ENCODE measurements around the gene FLRT2.

The FLRT2 gene

DNA sequence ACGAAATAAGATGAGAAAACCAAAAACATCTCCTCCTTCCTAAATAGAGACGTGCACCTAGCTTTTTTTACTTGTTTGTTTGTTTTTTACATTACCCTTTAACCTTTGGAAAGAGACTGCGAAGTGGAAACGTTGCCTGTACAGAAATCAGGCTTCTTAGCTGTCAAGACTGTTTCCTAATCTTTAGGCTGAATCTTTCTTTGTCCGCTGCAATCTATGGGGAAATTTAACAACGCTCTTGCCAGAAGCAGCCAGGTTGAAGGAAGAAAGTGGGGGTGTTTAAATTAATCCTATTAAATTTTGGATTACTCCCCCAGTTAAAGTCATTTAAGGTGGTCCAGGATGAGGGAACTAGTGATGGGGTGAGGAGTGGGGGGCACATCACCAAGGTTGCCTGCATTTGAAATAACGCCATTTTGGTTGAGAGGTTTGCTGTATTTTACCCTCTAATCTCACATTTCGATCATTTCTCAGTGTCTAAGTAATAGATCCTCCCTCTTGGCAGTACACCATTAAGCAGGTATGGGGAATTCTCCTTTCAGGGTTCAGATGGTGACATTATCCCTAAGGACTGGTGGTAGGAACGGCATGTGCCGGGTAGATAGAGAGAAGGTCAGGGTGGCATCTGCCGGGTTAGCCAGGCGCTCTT, 2.6 kb downstream of the FLRT2 start:
- Histone ChIP-seq H3K79me2 (ENCODE audit: control insufficient read depth, low read length) (no peaks in the 10 kb centered on the region), H3K4me1 (ENCODE audit: control insufficient read depth, low read length) (no peaks in the 10 kb centered on the region), H4K20me1 (ENCODE audit: control insufficient read depth, insufficient read depth, low read depth, low read length) (no peaks in the 10 kb centered on the region), H3K9me3 (ENCODE audit: control insufficient read depth, insufficient read depth, low read length) (peaks cover 24% of the 10 kb centered on the region; the same call in 1 of the 2 replicates), H3K27me3 (ENCODE audit: control insufficient read depth, low read length) (no peaks in the 10 kb centered on the region), H3K9me2 (replicated peaks; ENCODE audit: control insufficient read depth, low read length) (no peaks in the 10 kb centered on the region), H3K4me3 (ENCODE audit: low read length) (no peak overlapping the region), H3K36me3 (ENCODE audit: control insufficient read depth, low read length) (no peaks in the 10 kb centered on the region), H3K4me2 (ENCODE audit: low read length) (no peak overlapping the region), H3K27ac (ENCODE audit: low read depth, low read length) (no peak overlapping the region), H3F3A (ENCODE audit: control insufficient read depth, insufficient read depth) (no peaks in the 10 kb centered on the region)
- no peak for TF ChIP-seq EZH2phosphoT487 (IDR thresholded peaks at IDR 0.05; ENCODE audit: borderline replicate concordance, low read length)
- TF ChIP-seq, protein P1, sequence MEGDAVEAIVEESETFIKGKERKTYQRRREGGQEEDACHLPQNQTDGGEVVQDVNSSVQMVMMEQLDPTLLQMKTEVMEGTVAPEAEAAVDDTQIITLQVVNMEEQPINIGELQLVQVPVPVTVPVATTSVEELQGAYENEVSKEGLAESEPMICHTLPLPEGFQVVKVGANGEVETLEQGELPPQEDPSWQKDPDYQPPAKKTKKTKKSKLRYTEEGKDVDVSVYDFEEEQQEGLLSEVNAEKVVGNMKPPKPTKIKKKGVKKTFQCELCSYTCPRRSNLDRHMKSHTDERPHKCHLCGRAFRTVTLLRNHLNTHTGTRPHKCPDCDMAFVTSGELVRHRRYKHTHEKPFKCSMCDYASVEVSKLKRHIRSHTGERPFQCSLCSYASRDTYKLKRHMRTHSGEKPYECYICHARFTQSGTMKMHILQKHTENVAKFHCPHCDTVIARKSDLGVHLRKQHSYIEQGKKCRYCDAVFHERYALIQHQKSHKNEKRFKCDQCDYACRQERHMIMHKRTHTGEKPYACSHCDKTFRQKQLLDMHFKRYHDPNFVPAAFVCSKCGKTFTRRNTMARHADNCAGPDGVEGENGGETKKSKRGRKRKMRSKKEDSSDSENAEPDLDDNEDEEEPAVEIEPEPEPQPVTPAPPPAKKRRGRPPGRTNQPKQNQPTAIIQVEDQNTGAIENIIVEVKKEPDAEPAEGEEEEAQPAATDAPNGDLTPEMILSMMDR (IDR thresholded peaks at IDR 0.05; ENCODE audit: low read depth, low read length, poor library complexity, severe bottlenecking) = no peak

DNA sequence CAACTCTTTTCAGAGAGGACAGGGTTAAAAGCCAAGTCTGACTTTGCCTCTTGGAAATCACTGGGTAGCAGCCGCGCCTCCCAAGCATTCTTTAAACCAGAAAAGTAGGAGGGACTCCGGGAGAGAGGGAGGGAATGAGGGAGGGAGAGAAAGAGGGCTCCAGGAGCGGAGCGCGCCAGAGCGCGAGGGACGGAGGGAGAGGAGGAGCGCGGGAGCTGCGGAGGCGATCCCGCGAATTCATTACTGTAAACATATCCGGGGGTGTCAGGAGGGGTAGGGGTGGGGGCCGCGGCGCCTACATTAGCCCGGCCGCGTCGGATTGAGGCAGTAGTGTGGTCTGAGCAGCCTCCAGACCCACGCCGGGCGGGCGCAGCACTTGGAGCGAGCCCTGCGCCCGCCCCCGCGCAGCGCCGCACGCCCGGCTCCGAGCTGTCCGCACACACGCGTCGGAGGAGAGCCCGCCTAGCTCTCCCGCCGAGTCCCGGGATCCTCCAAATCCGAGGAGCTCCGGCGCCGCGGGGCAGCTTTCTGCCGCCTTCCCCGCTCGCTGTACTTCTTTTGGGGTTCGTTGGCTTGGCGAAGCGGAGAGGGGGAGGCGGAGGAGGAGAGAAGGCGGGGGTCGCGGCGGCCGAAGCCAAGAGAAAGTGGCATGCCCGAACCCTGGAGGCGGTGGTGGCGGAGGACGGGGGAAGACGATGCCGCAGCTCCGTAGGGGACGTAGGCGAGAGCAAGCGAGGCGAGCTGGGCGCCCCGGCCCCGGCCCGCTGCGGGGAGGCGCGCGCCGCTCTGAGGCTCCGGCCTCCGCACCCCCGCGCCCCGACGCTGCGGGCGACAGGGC, 3.3 kb downstream of the FLRT2 start:
- no peak overlapping the region for H3K27ac ChIP-seq (ENCODE audit: low read depth, low read length)
- no peak overlapping the region for H3K4me2 ChIP-seq (ENCODE audit: low read length)
- no peaks in the 10 kb centered on the region for H3K27me3 ChIP-seq (ENCODE audit: control insufficient read depth, low read length)
- H3K79me2 ChIP-seq (ENCODE audit: control insufficient read depth, low read length) = no peaks in the 10 kb centered on the region
- TF ChIP-seq EZH2phosphoT487 (IDR thresholded peaks at IDR 0.05; ENCODE audit: borderline replicate concordance, low read length) = no peak
- TF ChIP-seq, protein P1 (IDR thresholded peaks at IDR 0.05; ENCODE audit: low read depth, low read length, poor library complexity, severe bottlenecking) = no peak
- peaks cover 24% of the 10 kb centered on the region; the same call in 1 of the 2 replicates for H3K9me3 ChIP-seq (ENCODE audit: control insufficient read depth, insufficient read depth, low read length)
- no peak overlapping the region for H3K4me3 ChIP-seq (ENCODE audit: low read length)
- no peaks in the 10 kb centered on the region for H3K9me2 ChIP-seq (replicated peaks; ENCODE audit: control insufficient read depth, low read length)
- no peaks in the 10 kb centered on the region for H3K4me1 ChIP-seq (ENCODE audit: control insufficient read depth, low read length)
- H3K36me3 ChIP-seq (ENCODE audit: control insufficient read depth, low read length) = no peaks in the 10 kb centered on the region
- H4K20me1 ChIP-seq (ENCODE audit: control insufficient read depth, insufficient read depth, low read depth, low read length) = no peaks in the 10 kb centered on the region
- H3F3A ChIP-seq (ENCODE audit: control insufficient read depth, insufficient read depth) = no peaks in the 10 kb centered on the region

DNA sequence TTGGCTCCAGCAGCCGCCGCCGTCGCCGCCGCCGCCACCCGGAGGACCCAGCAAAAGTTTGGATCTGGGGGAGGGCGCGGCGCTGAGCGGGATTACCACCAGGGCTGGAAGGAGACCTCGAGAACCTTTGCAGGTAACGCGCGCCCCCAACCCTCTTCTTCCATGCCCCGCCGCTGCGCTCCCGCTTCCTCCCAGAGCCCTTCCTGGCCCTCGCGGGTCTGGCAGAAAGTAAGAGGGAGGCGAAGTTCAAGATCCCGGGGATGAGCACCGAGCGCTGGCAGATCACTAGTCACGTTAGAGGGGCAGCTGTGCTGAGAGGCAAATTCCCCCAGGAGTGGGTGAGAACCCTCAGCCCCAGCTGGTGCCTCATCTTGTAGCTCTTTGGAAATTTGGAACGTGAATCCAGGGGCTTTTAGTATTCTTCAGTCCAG, 3.9 kb downstream of the FLRT2 start:
- H3K27me3 ChIP-seq (ENCODE audit: control insufficient read depth, low read length) = no peaks in the 10 kb centered on the region
- H3K9me3 ChIP-seq (ENCODE audit: control insufficient read depth, insufficient read depth, low read length) = peaks cover 24% of the 10 kb centered on the region; the same call in 1 of the 2 replicates
- H3K4me3 ChIP-seq (ENCODE audit: low read length) = no peak overlapping the region

More for the DNA sequence above, 3.9 kb downstream of the FLRT2 start:
- Histone ChIP-seq H3K4me1 (ENCODE audit: control insufficient read depth, low read length) (no peaks in the 10 kb centered on the region), H3K27ac (ENCODE audit: low read depth, low read length) (no peak overlapping the region), H3K79me2 (ENCODE audit: control insufficient read depth, low read length) (no peaks in the 10 kb centered on the region), H3K4me2 (ENCODE audit: low read length) (no peak overlapping the region), H3K9me2 (replicated peaks; ENCODE audit: control insufficient read depth, low read length) (no peaks in the 10 kb centered on the region), H3K36me3 (ENCODE audit: control insufficient read depth, low read length) (no peaks in the 10 kb centered on the region), H3F3A (ENCODE audit: control insufficient read depth, insufficient read depth) (no peaks in the 10 kb centered on the region), H4K20me1 (ENCODE audit: control insufficient read depth, insufficient read depth, low read depth, low read length) (no peaks in the 10 kb centered on the region)
- TF ChIP-seq, protein P1 (IDR thresholded peaks at IDR 0.05; ENCODE audit: low read depth, low read length, poor library complexity, severe bottlenecking) = no peak
- TF ChIP-seq EZH2phosphoT487 (IDR thresholded peaks at IDR 0.05; ENCODE audit: borderline replicate concordance, low read length) = no peak

Measured in DOHH2 (cell line).